Endometrial microvascular endothelial cells (primary cell): ENCODE data around the gene ISL2. TPM values are rescaled to one million over a fixed set of nuclear protein-coding genes. Genes with fewer than 3 reads are reported as not detected.

Source experiments
- total RNA-seq: library from RNA; depleted of rRNA; stranded (reverse); fragments of >200 nt; gene quantifications from one replicate; pipeline ENCODE4 v1.2.3, GENCODE V29; 2015; ENCODE audit errors: inconsistent ontology term

Gene ISL2
- total RNA-seq, 1 donor from 2014 or later, result not detected

Other genes starting within 250 kb of the ISL2 start
- 163 TPM for gene ETFA, start 25.3 kb upstream of the ISL2 start, total RNA-seq